ENCODE data around the gene UBTD2.
A peak's percentile ranks its signal among the peaks of the same experiment; 100 is the strongest.
"Not testable (repeated sequence)": the region's sequence is repeated elsewhere in the genome, so short reads cannot be mapped to it uniquely, and the experiment has no call there.

Gene UBTD2, protein sequence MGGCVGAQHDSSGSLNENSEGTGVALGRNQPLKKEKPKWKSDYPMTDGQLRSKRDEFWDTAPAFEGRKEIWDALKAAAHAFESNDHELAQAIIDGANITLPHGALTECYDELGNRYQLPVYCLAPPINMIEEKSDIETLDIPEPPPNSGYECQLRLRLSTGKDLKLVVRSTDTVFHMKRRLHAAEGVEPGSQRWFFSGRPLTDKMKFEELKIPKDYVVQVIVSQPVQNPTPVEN

DNA sequence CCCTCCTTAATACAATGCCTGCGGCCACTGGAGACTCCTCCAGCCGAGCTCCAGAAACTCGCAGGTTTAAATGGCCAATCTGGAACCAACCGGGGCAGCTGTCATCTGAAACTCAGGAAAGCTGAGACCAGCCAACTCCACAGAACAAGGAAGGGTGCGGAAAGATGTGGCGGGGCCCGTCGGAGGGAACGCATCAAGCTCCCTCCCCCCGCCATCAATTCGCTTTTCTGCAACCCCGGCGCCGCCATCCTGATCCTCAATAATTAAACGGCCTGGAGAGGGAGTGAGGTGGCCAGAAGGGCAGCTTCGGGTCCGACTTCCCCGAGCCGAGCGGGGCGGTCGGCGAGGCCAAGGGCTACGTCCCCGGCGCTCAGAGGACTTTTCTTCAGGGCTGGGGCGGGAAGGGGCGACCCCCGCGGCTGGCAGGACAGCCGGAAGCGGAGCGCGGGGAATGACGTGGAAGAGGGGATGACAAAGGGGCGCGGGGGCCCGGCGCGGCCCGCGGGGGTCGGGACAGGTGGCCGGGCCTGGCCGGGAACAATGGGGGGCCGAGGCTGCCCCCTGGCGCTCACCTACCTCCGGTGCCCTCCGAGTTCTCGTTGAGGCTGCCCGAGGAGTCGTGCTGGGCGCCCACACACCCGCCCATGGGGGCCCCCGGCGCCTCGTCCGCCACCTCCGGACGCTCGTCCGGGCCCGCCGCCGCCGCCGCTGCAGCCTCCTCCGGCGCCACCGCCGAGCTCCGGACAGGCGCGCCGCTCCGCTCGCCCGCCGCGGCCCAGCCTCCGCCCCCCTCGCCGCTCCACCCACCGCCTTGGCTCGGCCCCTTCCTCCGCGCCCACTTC is at the start of gene UBTD2:
Gene UBTD2 (minus strand): TSS at position 745 of the 842 bp plus-strand sequence. CDS start 99 bp downstream, at position 646.
- peak; percentile 77 to 83 for DNase-seq

DNA sequence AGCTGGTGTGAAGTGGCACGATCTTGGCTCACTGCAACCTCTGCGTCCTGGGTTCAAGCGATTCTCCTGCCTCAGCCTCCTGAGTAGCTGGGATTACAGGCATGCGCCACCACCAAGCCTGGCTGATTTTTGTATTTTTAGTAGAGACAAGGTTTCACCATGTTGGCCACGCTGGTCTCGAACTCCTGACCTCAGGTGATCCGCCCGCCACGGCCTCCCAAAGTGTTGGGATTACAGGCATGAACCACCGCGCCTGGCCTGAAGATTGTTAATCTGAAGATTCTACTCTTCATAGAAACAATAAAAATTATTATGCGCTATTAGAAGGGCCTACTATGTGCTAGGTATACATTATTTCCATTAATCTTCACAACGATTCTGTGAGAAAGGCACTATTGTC is 43.3 kb upstream of the UBTD2 start:
- not testable (repeated sequence) for DNase-seq

DNA sequence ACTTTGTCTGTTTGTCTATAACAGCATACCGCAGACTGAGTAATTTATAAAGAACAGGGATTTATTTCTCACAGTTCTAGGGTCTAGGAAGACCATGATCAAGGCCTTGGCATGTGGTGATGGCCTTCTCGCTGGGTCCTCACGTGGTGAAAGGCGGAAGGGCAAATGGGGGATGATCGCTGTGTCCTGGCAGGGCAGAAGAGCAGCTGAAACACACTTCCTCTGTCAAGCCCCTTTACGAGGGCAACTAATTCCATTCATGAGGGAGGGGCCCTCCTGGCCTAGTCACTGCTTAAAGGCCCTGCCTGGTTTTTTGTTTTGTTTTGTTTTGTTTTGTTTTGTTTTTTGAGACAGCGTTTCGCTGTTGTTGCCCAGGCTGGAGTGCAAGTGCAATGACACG is 41.9 kb upstream of the UBTD2 start:
- no peak for DNase-seq

DNA sequence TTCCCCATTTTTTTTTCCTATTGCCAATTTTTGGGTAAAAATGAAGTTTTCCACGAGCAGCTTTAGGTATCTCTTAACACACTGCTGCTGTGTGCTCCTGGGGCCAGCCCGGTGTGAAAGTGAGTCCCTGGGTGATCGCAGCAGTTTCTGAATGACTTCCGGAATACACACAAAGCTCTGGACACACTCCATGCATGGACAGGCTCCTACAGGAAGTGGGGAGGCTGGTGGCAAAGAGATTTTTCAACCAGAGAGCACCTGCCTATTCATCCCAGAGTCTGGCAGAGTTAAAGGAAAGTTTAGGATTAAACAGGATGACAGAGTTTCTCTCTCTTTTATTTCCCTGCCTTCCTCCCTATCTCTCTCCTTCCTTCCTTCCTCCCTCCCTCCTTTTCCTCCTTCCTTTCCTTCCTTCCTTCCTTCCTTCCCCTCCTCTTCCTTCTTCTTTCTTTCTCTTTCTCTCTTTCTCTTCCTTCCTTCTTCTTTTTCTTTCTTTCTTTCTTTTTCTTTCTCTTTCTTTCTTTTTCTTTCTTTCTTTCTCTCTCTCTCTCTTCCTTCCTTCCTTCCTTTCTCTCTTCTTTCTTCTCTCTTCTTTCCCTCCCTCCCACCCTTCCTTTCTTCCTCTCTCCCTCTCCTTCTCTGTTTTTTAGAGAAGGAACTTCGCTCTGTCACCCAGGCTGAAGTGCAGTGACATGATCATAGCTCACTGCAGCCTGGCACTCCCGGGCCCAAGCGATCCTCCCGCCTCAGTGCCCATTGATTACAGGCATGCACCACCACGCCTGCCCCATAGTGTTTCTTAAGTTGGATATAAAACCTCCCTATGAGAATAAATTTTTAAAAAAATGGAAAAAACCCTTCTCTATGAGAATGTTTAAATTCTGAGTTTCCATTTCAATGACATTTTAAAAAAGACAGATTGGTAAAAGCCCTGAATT is 38.7 kb upstream of the UBTD2 start:
- DNase-seq, result no peak

DNA sequence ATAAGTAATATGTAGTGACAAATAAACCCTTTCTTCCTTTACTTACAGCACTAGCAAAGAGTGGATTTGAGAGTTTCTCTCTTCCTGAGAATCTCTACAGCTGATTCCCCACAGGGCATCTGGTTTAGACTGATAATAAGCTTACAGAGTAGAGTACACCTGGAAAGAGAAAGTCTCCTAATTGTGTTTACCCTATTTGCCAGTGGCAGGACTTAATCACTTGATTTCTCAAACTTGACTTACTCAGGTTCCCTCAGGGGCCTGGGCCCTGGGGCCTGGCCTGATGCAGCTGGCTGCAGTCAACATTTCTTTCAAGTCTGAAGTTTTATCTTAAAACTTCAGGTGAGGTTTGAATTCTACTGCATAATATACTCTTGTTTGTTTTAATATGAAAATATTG is 38.0 kb upstream of the UBTD2 start:
- no peak for DNase-seq

DNA sequence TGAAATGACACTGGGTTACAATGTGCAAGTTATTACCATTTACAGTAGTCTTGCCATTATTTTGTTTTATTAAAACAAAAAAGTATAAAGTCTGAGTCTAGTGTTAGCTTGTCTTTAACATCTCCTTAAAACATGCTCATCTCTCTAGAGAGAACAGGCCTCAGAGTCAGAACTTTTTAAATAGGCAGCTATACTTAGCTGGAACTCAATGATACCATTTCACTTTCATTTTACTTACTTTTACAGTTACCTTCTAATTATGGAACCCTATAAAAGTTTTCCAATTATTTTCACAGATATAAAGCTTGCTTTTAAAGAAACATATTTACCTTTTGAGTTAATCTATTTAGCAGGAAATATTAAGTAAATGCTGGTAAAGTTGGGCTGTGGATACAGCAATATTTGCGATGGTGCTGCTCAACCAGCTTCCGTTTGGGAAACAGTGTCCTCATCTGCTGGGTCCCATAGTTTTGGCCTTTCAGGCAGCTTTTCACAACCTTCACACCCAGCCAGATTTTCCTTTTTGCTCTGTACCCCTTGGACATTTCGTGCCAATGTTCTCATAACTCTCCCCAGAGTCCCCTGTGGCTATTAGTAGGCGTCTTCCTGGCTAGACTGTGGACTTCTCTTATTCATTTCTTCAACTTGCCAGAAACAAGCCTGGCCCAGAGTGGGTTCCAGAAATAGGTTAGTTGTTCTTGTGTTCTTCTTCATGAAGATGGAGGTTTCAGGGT is 36.3 kb upstream of the UBTD2 start:
- no peak for DNase-seq

DNA sequence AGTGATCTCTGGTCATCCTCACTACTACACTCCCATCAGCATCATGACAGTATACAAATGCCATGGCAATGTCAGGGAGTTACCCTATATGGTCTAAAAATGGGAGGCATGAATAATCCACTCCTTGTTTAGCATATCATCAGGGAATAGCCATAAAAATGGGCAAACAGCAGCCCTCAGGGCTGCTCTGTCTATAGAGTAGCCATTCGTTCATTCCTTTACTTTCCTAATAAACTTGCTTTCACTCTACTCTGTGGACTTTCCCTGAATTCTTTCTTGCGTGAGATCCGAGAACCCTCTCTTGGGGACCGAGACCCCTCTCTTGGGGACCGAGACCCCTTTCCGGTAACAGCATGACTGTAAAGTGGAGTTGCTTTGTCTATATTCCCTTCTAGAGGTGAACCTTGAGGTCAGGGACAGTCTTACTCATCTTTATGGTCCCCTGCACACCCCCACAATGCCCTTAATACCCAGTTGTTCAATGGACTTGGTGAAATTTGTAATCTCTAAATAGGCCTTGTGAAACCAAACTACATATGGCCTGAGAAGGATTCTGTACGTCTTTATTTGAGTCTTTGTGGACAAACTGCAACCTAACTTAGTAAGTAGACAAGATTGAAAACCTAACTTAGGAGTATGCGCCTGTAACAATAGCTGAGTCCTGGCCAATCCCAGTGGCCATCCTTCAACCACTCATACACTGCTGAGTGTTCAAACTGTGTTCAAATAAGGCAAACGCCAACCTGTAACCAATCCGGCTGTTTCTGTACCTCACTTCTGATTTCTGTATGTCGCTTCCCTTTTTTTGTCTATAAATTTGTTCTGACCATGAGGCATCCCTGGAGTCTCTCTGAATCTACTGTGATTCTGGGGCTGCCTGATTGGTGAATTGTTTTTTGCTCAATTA is 32.3 kb upstream of the UBTD2 start:
- DNase-seq, result no peak

DNA sequence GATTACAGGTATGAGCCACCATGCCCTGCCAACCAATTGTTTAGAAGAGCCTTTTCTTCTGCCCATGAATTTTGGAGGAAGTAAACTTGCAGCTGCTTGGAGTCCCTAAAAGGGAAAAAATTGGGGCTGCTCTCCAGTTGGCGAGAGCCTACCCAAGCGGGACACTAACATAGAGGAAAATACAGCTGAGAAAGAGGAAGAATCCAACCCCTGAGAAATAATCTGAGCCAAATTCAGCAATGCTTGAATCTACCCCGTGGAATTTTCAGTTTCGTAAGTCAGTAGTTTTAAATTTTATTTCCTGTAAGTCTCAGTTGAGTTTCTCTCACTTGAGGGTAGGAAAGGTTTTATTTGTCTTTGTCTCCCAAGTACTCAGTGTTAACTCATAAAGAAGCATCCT is 30.4 kb upstream of the UBTD2 start:
- DNase-seq, result no peak

DNA sequence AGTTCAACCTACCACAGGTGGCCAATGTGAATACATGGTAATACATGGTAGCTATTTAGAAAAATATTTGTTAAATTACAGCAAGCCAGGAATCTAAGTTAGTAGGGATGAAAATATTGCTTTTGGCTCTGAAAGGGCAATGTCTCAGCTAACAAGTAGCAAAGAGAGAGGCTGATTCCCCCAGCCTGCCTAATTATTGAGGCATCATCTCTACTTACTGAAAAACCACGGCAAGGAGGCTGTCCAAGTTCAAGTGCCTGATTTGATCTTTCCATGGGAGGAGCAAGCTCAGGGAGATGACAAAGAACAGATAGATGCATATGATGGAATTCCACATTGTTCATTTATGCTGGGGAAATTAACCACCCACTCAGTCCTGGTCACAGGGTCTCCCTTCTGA is 28.7 kb upstream of the UBTD2 start:
- DNase-seq, result no peak

DNA sequence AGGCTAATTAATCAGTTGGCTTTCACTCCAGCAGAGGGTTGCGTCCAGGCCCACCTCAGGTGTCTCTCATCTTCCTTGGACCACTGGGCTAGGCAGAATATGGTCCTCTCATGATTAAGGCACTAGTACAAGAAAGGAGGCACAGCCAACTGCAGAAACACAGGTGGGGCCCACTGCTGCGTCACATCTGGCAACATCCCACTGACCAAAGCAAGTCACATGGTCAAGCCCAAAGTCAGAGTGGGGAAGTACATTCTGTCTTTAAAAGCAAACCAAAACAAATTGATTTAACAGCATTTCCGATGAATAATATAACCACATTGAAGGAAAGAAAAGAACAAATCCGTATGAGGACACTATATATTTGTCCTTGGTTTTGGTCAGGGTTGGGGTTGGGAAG is 28.0 kb upstream of the UBTD2 start:
- no peak for DNase-seq

DNA sequence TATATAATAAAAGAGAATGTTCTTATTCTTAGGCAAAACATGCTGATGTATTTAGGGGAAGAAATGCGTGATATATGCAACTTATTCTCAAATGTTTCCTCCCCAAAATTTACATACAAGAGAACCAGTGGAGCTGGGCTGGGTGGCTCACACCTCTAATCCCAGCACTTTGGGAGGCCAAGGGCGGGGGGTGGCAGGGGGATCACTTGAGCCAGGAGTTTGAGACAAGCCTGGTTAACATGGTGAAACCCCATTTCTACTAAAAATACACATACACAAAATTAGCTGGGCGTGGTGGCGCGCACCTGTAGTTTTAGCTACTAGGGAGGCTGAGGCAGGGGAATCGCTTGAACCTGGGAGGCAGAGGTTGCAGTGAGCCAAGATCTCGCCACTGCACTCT is 27.5 kb upstream of the UBTD2 start:
- DNase-seq, result no peak

DNA sequence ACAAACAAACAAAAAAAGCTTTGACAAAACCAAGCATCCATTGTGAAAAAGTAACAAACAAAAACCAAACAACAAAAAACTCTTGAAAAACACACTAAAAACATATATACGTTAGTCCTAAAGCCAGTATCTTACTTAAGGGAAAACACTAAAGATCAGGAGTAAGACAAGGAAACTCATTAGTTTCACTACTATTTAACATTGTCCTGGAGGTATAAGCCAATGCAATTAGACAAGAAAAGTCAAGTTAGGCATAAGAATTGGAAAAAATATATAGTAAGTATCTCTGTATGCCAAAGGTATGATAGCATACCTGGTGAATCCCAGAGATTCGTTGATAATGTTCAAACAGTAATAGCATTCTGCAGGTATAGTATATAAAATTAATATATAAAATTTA is 21.8 kb upstream of the UBTD2 start:
- no peak for DNase-seq

DNA sequence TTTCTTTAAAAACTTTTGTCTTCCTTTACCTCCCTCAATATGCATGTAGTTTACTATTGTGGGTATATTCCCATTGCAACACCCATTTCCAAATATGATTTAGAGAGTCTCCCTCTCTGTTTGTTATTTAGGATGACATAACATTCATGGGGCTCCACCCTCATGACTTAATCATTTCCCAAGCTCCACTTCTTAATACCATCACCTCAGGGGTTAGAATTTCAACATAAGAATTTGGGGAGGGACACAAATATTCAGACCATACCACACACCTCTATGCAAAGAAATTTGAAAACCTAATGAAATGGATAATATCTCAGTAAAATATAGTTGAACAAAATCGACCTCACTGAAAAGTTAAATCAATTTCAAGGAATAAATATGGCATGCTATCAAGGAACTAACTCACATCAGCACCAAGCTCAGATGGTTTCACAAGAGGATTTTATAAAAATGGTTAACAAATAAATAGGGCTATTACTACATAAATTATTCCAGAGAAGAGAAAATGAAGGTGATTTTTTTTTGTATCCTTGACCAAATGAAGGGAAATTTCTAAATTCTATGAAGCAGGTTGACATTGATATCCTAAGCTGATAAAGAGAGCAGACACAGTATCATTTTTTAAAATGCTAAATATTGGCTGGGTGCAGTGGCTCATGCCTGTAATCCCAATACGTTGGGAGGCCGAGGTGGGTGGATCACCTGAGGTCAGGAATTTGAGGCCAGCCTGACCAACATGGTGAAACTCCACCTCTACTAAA is 20.2 kb upstream of the UBTD2 start:
- DNase-seq, result no peak

DNA sequence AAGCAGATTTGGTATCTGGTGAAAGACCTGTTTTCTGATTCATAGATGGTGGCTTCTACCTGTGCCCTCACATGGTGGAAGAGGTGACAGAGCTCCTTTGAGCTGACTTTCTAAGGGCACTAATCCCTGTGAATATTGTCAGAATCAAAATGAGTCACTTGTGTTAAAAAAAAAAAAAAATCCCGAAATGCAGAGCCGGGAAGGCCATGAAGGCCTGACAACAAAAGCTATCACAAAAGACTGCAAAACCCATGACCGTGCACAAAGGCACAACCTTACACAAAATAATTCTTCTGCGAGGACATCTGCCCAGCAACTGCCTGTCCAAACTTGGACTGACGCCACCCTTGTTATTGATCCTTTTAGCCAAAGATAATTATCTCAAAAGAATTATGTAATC is 19.6 kb upstream of the UBTD2 start:
- DNase-seq, result no peak

DNA sequence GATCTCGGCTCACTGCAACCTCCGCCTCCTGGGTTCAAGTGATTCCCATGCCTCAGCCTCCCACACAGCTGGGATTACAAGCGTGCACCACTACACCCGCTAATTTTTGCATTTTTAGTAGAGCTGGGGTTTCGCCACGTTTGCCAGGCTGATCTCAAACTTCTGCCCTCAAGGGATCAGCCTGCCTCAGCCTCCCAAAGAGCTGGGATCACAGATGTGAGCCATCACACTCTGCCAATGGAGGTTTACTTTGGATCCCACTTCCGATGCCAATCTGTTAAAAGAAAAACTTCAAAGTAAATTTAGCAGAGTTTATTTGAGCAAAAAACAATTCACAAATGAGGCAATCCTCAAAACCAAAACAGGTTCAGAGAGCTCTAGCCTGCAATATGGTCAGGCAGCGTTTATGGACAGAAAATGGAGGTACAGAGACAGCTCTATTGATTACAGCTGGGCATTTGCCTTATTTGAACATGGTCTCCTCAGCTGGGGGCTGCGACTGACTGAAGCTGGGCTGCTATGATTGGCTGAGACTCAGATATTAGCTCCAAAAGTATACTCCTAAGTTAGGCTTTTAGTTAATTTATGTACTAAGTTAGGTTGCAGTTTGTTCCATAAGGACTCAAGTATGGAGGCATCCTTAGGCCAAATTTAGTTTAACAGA is 18.6 kb upstream of the UBTD2 start:
- no peak for DNase-seq

DNA sequence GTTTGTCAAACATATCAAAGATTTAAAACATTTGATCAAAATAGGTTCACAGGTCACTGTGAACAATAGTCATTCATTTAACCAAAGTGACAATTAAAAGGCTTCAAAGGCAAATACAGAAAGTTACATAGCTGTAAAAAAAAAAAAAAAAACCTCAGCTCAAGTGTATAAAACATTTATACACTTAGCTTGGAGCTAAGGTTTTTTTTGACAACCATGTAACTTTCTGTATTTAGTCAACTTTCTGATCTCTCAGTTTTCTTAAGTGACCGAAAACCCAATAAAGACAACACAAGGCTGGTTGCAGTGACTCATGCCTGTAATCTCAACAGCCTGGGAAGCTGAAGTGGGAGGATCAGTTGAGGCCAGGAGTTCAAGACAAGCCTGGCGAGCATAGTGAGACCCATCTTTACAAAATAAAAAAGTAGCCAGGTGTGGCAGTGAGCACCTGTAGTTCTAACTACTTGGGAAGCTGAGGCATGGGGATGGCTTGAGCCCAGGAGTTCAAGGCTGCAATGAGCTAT is 16.4 kb upstream of the UBTD2 start:
- DNase-seq, result no peak

DNA sequence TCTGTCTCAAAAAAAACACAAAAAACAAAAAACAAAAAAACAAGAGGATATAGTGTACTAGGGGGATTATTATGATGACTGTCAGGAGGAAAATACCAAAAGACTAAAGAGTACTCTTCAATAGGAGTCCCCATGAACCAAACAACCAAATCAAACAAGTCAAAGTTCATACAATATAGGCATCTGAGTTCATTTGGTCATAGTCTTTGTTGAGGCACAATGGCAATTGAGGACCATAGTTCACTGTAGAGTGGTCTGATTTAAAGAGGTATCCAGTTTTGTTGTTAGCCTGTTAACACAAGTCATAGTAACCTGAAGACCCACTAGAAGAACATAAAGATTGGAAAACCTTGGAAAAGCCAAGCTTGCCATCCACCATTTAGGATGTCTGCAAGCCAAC is 11.3 kb upstream of the UBTD2 start:
- no peak for DNase-seq

DNA sequence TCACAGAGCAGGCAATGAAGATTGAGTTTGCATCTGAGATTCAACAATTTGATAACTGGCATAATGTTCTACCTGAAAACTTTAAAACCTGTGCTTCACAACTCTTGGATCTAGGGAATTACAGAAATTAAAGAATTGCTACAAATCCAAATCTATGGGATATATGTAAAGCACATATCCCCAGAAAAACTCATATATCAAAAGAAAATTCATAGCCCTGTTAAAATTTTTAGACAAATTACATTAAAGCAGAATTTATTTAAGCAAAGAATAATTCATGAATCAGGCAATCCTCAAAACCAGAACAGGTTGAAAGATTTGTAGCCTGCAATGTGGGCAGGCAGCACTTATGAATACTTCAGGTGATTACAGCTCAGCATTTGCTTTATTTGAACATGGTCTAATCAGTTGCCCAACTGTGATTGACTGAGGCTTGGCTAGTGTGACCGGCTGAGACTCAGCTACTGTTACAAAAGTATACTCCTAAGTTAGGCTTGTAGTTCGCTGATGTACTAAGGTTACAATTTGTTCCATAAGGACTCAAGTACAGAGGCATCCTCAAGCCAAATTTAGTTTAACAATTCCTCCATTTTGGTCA is 10.3 kb upstream of the UBTD2 start:
- no peak for DNase-seq

DNA sequence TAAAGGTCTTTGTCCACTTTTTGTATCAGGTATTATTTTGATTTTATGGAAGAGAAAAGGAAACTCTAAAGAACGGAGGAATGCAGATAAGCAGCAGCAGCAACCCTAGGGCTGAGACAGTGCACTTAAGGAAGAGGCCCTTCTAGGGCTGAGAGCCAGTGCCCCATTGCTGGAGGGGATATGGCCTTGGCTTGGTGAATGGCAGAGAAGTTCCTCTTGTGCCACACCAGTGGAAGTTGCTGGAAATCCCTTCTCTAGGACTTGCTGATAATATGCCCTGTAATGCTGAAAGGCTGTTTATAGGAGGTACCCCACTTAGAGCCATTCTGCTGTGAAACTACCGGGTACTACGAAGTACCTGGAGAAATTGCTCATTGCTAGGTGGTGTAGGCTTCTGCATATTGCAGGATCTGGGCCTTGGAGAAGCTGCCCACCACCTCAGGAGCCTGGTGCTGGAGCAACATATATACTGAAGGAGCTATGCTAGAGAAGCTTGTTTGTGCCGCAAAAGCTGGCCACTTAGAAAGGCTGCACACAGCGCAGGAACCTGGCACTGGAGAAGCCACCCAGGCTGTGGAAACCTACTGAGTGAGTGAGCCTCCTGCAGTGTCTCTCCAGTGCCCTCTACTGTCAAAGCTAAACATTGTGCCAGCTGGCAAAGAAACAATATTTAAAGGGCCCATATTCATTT is 9.6 kb upstream of the UBTD2 start:
- peak; percentile 53 to 67 for DNase-seq

Measured in activated CD4-positive, alpha-beta T cell treated with anti-CD3 and anti-CD28 coated beads, Interleukin-2, amount 50 U/mL, for 48 hours (primary cell).